Pancreas (tissue), 10 donors: ENCODE measurements around the gene PAK1IP1. TPM values are rescaled to one million over a fixed set of nuclear protein-coding genes. Genes with fewer than 3 reads are reported as not detected.

Experiments
- ATAC-seq, 4 donors: fragments of 200-7000 bp; cut with Tn5 transposase; one replicate each; pipeline versions ENCODE4 v1.8.0 to v1.9.1; 2020; ENCODE audit warnings: mild to moderate bottlenecking in 4 of 4, moderate library complexity in 4 of 4
- DNase-seq, 6 donors: peaks; one replicate each; pipeline ENCODE4 v3.0.0-alpha.2; 2020
- FAIRE-seq: peaks from 2 replicates; lab custom pipeline; 2012; peaks lifted over from hg19 to GRCh38; lab: Jason Lieb, UNC
- H3K27ac ChIP-seq, 4 donors: fragments of 200-600 bp; sonication (generic); 1 replicate in 3 of 4; 2 replicates in 1 of 4; pipeline versions ENCODE4 v1.5.0 to v1.8.0; 2020
- H3K27me3 ChIP-seq, 4 donors: fragments of 200-600 bp; one replicate each; pipeline ENCODE4 v1.8.0; 2021
- H3K36me3 ChIP-seq, 3 donors: fragments of 200-600 bp; sonication (generic) in 1 of 3; one replicate each; pipeline versions ENCODE4 v1.5.0 to v1.8.0; 2020 to 2021
- H3K4me1 ChIP-seq, 3 donors: fragments of 200-600 bp; one replicate each; pipeline ENCODE4 v1.8.0; 2021
- H3K4me3 ChIP-seq, 4 donors: fragments of 200-600 bp; sonication (generic) in 2 of 4; one replicate each; pipeline versions ENCODE4 v1.5.0 to v1.8.0; 2020 to 2021
- H3K9me3 ChIP-seq, 4 donors: fragments of 200-600 bp; one replicate each; pipeline ENCODE4 v1.8.0; 2021
- CTCF ChIP-seq, 4 donors: fragments of 200-600 bp; sonication (generic) in 3 of 4; IDR thresholded peaks; one replicate each; pipeline versions ENCODE4 v1.5.0 to v1.8.0; 2021; ENCODE audit warnings: antibody characterized with exemption in 4 of 4
- WGBS, 2 donors: extraction: QIAGEN DNeasy Blood & Tissue Kit; methylation state at CpG; one replicate each; pipeline ENCODE4 v1.1.7; 2013; 5-methylcytosine and 5-hydroxymethylcytosine counted together
- intact Hi-C, 3 donors: fragments of 100-400 bp; cut with DNase I; formaldehyde crosslinking; loops; one replicate each; pipeline versions ENCODE4 v1.11.1 to v1.14.2; 2022
- polyA plus RNA-seq, 2 donors: library from polyadenylated mRNA; stranded (reverse); fragments of 200-250 nt; gene quantifications; one replicate each; pipeline ENCODE4 v1.2.3, GENCODE V29; 2013
- total RNA-seq, 6 donors: library from RNA; stranded (reverse); fragmentation: NEBNext Ultra II Directional in 4 of 6; extraction: Animal tissue kit (Norgen Biotek cat#: 25700) in 4 of 6; gene quantifications; one replicate each; pipeline versions ENCODE4 v1.2.1 to v1.2.4, GENCODE V29; 2021 to 2023
- donor health status: healthy with polysubstance abuse.
- donor health status: DM: no; HTN: no; CAD: no; lungs with moderate emphysema.
- donor health status: DM: no; HTN: no; CAD: no.
- donor health status: control.
- donor health status: control.
- donor health status: Bipolar disorder and iron deficiency.
- donor health status: DM: yes; HTN: yes; CAD: no.
- donor health status: DM: no; HTN: no; CAD: no.
- donor health status: DM: no; HTN: no; CAD: no.
- donor health status: DM: yes; HTN: yes; CAD: no.

The PAK1IP1 gene
- total and polyA plus RNA-seq, 8 donors = 2.4 to 7.3 (median 5.2) TPM

- FAIRE-seq (no peak), ATAC-seq (no peak), DNase-seq (no peak)
- no peak overlapping the region for H3K4me3 ChIP-seq
- no peak for TF ChIP-seq CTCF (IDR thresholded peaks at IDR 0.05)
- no peaks in the 10 kb centered on the region for H3K9me3 ChIP-seq
- no peaks in the 10 kb centered on the region for H3K27me3 ChIP-seq
- intact Hi-C loops = no loop called here
- H3K4me1 ChIP-seq = no peaks in the 10 kb centered on the region
- no peak overlapping the region for H3K27ac ChIP-seq
- H3K36me3 ChIP-seq = no peaks in the 10 kb centered on the region
- 95 to 96% methylated on average over 12 of the region's 12 CpGs for WGBS, 2 donors
Measured at GRCh38 chr6:10742251-10742650, 47.5 kb downstream of the PAK1IP1 start.

DNA sequence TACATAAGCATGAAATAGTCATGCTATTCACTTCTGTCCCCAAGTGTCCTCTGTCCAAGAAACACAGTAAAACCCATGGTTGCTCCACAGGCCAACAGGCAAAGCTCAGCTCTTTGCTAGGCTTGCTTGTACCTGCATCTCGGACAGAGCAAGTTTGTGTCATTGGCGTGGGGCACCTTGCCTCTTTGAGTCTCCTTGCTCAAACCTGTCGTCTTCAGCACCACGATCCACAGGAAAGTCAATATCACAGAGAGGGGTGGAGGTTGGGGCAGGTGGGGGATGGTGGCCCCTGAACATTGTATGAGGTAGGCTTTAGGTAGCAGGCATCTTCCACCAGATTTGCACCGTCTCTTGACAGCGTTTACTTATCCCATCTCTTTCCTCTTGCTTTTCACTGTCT is 48.7 kb downstream of the PAK1IP1 start:
- intact Hi-C loops = no loop called here
- no peak for FAIRE-seq
- peaks cover 0 to 3% (median 0%) of the 10 kb centered on the region in 3 donors for H3K4me1 ChIP-seq
- WGBS, 2 donors = 65 to 79% methylated on average over 6 of the region's 6 CpGs
- TF ChIP-seq CTCF (IDR thresholded peaks at IDR 0.05) = no peak
- H3K27me3 ChIP-seq = no peaks in the 10 kb centered on the region
- no peak overlapping the region for H3K4me3 ChIP-seq
- no peak overlapping the region for H3K27ac ChIP-seq
- no peaks in the 10 kb centered on the region for H3K36me3 ChIP-seq
- no peak for ATAC-seq
- H3K9me3 ChIP-seq = no peaks in the 10 kb centered on the region
- no peak for DNase-seq

DNA sequence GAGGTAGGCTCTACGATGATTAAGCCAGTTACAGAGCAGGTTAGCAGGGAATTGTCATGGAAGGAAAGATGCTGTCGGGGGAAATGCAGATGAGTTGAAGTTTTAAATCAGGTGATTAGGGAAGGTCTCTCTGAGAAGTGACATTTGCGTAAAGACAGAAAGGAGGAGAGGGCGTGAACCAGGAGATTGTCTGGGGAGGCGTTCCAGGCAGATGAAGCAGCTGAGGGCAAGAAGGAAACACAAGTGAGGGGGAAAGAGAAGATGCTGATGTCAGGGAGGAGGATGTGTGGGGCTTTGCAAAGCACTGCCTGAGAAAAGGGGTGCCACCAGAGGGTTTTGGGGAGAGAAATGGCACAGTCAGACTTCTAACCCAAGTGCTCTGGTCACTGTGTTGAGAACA is 50.3 kb downstream of the PAK1IP1 start:
- FAIRE-seq = no peak
- Histone ChIP-seq H3K4me3 (no peak overlapping the region), H3K36me3 (no peaks in the 10 kb centered on the region), H3K9me3 (no peaks in the 10 kb centered on the region), H3K27ac (no peak overlapping the region), H3K4me1 (peaks cover 0 to 16% (median 9%) of the 10 kb centered on the region in 3 donors), H3K27me3 (no peaks in the 10 kb centered on the region)
- WGBS, 2 donors = 91 to 95% methylated on average over 5 of the region's 5 CpGs
- DNase-seq = no peak
- intact Hi-C loops = no loop called here
- no peak for TF ChIP-seq CTCF (IDR thresholded peaks at IDR 0.05)
- no peak for ATAC-seq

GRCh38 chr6:10746915-10747250 is 52.1 kb downstream of the PAK1IP1 start:
- 53 to 56% methylated on average over 9 of the region's 9 CpGs for whole genome bisulfite sequencing, 2 donors

More at GRCh38 chr6:10746915-10747250, 52.1 kb downstream of the PAK1IP1 start:
- no peak for TF ChIP-seq CTCF (IDR thresholded peaks at IDR 0.05)
- no peak for FAIRE-seq
- H3K9me3 ChIP-seq = no peaks in the 10 kb centered on the region
- no peak for ATAC-seq
- no peaks in the 10 kb centered on the region for H3K27me3 ChIP-seq
- peak overlapping the region; percentile 35 to 67 (median 64) for H3K27ac ChIP-seq
- intact Hi-C loops = no loop called here
- H3K4me3 ChIP-seq = peak overlapping the region; percentile 26 to 64 (median 60)
- peaks cover 0 to 16% (median 9%) of the 10 kb centered on the region in 3 donors for H3K4me1 ChIP-seq
- H3K36me3 ChIP-seq = no peaks in the 10 kb centered on the region
- no peak for DNase-seq
